KMS-11 (cell line): ENCODE data around the gene PPFIA1.

Experiments used
- H2AFZ ChIP-seq: fragments of 200-600 bp; sonication (generic); 2 replicates; pipeline ENCODE4 v1.6.1; 2016; ENCODE audit warnings: antibody characterized with exemption, mixed run types, low read depth
- H3K27ac ChIP-seq: fragments of 200-600 bp; sonication (generic); 2 replicates; pipeline ENCODE4 v1.6.1; 2016; ENCODE audit warnings: mild to moderate bottlenecking, mixed run types
- H3K27me3 ChIP-seq: fragments of 200-600 bp; sonication (generic); 2 replicates; pipeline ENCODE4 v1.6.1; 2017; ENCODE audit warnings: mild to moderate bottlenecking, low read depth, mixed run types, moderate library complexity; ENCODE audit not compliant: insufficient read depth
- H3K36me3 ChIP-seq: fragments of 200-600 bp; sonication (generic); 2 replicates; pipeline ENCODE4 v1.6.1; 2017; ENCODE audit warnings: mild to moderate bottlenecking, mixed run types; ENCODE audit not compliant: insufficient read depth
- H3K4me1 ChIP-seq: fragments of 200-600 bp; sonication (generic); 2 replicates; pipeline ENCODE4 v1.6.1; 2016; ENCODE audit warnings: mild to moderate bottlenecking, low read depth, mixed run types; ENCODE audit not compliant: poor library complexity, severe bottlenecking
- H3K4me2 ChIP-seq: fragments of 200-600 bp; sonication (generic); 2 replicates; pipeline ENCODE4 v1.7.0; 2016; ENCODE audit warnings: mild to moderate bottlenecking, mixed run types
- H3K4me3 ChIP-seq: fragments of 200-600 bp; sonication (generic); IDR thresholded peaks from 2 replicates; pipeline ENCODE4 v1.6.1; 2017; ENCODE audit warnings: low read depth, low read length, mixed read lengths; ENCODE audit not compliant: insufficient read depth
- H3K79me2 ChIP-seq: fragments of 200-600 bp; sonication (generic); 2 replicates; pipeline ENCODE4 v1.6.1; 2016; ENCODE audit warnings: low read depth, mixed run types; ENCODE audit not compliant: insufficient read depth
- H3K9ac ChIP-seq: fragments of 200-600 bp; sonication (generic); 2 replicates; pipeline ENCODE4 v1.6.1; 2016; ENCODE audit warnings: mild to moderate bottlenecking, mixed run types
- H4K20me1 ChIP-seq: fragments of 200-600 bp; sonication (generic); 2 replicates; pipeline ENCODE4 v1.6.1; 2016; ENCODE audit warnings: mild to moderate bottlenecking, mixed run types; ENCODE audit not compliant: insufficient read depth
- TF ChIP-seq, protein P1 (sequence below): fragments of 200-600 bp; sonication (generic); conservative IDR thresholded peaks from 2 replicates; pipeline ENCODE4 v1.6.1; 2017; ENCODE audit warnings: low read depth, mild to moderate bottlenecking, antibody characterized with exemption, low read length, moderate library complexity, mixed read lengths

PPFIA1 gene

DNA sequence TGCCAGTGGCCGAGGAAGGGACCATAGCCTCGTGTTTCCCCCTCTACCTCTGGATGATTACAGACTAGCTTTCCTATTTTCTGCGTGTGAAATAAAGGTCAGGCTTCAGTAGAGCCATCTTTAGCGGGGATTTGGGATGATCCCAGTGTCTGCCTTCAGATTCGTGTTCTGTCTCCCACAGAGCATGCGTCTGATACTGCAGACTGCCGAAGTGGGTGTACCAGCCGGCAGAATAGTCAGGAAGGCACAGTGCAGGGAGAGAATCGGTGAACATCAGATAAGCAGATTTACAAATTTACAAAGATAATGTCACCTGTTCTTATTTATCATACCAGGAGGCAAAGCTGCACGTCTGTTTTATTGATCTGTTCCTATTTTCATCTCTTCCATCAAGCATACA lies 138.9 kb downstream of the PPFIA1 start:
- H3K9ac ChIP-seq: no peak overlapping the region
- TF ChIP-seq, protein P1, sequence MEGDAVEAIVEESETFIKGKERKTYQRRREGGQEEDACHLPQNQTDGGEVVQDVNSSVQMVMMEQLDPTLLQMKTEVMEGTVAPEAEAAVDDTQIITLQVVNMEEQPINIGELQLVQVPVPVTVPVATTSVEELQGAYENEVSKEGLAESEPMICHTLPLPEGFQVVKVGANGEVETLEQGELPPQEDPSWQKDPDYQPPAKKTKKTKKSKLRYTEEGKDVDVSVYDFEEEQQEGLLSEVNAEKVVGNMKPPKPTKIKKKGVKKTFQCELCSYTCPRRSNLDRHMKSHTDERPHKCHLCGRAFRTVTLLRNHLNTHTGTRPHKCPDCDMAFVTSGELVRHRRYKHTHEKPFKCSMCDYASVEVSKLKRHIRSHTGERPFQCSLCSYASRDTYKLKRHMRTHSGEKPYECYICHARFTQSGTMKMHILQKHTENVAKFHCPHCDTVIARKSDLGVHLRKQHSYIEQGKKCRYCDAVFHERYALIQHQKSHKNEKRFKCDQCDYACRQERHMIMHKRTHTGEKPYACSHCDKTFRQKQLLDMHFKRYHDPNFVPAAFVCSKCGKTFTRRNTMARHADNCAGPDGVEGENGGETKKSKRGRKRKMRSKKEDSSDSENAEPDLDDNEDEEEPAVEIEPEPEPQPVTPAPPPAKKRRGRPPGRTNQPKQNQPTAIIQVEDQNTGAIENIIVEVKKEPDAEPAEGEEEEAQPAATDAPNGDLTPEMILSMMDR: no peak
- H4K20me1 ChIP-seq: no peaks in the 10 kb centered on the region

DNA sequence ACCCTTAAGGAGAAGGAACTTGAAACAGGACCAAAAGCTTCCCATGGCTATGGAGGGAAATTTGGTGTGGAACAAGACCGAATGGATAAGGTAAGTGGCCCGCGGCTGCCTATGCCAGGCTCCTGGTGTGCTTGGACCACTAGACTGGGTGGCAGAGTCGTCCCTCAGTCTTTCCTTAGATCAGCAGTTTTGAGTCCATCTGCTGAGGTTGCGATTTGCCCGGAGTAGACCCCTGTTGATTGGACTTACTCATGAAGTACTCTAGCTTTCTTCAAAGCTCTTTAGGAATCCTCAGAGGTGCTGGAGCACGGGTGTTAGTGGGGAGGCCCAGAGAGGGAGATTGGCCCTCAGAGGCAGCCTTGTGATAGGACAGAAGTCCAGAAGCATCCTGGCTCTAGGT lies 139.4 kb downstream of the PPFIA1 start:
- Histone ChIP-seq H3K27ac (no peak overlapping the region), H3K4me1 (no peaks in the 10 kb centered on the region), H3K36me3 (no peaks in the 10 kb centered on the region), H2AFZ (no peak overlapping the region), H3K4me3 (no peak overlapping the region), H3K4me2 (no peak overlapping the region), H3K27me3 (no peaks in the 10 kb centered on the region), H3K79me2 (no peaks in the 10 kb centered on the region), H3K9ac (no peak overlapping the region), H4K20me1 (no peaks in the 10 kb centered on the region)
- TF ChIP-seq, protein P1: no peak

More for the DNA sequence above, 138.9 kb downstream of the PPFIA1 start:
- Histone ChIP-seq H3K27me3 (no peaks in the 10 kb centered on the region), H3K4me2 (no peak overlapping the region), H3K79me2 (no peaks in the 10 kb centered on the region), H3K4me1 (no peaks in the 10 kb centered on the region), H2AFZ (no peak overlapping the region), H3K27ac (no peak overlapping the region), H3K4me3 (no peak overlapping the region), H3K36me3 (no peaks in the 10 kb centered on the region)

DNA sequence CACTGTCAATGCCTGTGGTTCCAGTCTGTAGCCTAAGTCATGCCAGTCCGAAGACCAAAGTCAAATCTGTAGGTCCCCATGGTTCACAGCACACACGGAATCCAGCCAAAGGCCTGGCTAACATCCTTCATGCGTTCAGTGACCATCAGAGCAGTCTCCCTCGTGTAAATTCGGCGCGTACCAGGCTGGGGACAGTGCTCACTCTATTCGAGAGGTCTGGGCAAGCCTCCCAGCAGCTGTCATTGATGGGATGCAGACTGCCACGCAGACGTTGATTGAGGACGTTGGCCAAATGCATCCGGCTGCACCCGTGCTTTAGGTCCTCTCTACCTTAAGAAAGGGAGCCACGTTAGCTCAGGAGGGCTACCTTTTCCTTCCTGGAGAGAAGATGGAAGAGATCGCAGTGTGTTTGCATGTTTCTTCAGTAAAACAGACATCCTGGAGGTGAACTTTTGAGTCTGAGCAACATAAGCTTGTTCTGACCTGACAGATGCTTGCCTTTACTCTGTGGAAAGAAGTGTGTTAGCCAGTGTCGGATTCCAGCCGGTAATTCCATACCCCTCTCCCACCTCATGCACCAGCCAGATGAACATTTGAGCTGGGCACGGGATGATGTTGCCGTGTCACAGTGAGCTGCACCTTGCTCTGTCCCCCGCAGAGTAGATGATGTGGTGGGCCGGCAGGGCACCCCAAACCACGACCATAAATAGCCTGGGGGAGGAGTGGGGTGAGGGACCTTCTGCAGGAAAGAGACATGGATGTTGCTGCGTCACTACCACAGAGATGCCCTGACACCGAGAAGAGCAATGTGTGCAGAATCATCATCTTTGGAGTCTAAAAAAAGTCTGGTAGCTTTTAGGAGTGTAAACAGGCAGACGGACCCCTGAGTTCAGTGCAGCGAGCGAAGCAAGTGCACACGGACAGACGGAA lies 140.1 kb downstream of the PPFIA1 start:
- H3K4me2 ChIP-seq: no peak overlapping the region
- no peaks in the 10 kb centered on the region for H3K27me3 ChIP-seq
- H3K4me1 ChIP-seq: no peaks in the 10 kb centered on the region
- no peak overlapping the region for H3K9ac ChIP-seq
- no peak overlapping the region for H3K27ac ChIP-seq
- H3K36me3 ChIP-seq: no peaks in the 10 kb centered on the region
- no peak overlapping the region for H3K4me3 ChIP-seq
- TF ChIP-seq, protein P1: no peak
- H3K79me2 ChIP-seq: no peaks in the 10 kb centered on the region
- H2AFZ ChIP-seq: no peak overlapping the region
- no peaks in the 10 kb centered on the region for H4K20me1 ChIP-seq

DNA sequence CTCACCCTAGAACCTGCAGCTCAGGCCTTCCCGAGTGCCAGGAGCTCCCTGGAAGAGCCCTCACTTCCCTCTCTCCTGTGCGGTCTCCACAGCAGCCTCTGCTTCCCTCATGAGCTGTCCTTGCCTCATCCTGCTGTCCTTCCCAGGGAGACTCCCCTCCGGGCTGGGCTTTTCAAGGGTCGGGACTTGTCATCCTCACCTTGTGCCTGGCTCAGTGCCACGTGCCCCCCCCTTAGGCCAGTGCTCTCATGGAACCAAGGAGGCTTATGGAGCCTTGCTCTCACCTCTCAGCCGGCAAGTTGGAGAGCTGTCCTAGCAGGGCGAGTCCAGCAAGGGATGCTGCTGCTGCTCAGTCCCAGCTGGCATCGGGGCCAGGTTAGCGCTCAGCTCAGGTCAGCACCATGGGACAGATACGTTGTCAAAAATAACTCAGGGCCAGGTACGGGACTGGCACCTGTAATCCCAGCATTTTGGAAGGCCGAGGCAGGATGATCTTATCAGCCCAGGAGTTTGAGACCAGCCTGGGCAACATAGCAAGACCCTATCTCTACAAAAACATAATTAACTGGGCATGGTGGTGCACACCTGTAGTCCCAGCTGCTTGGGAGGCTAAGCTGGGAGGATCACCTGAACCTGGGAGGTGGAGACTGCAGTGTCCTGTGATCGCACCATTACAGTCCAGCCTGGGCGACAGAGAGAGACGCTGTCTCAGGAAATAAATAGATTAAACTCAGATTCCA lies 141.4 kb downstream of the PPFIA1 start:
- H3K36me3 ChIP-seq: no peaks in the 10 kb centered on the region
- TF ChIP-seq, protein P1: no peak
- H3K27me3 ChIP-seq: no peaks in the 10 kb centered on the region

More for the DNA sequence above, 141.4 kb downstream of the PPFIA1 start:
- no peak overlapping the region for H3K4me2 ChIP-seq
- no peak overlapping the region for H2AFZ ChIP-seq
- no peaks in the 10 kb centered on the region for H4K20me1 ChIP-seq
- no peak overlapping the region for H3K27ac ChIP-seq
- H3K79me2 ChIP-seq: no peaks in the 10 kb centered on the region
- H3K9ac ChIP-seq: no peak overlapping the region
- H3K4me1 ChIP-seq: no peaks in the 10 kb centered on the region
- H3K4me3 ChIP-seq: no peak overlapping the region
